ENCODE measurements around the gene MEN1. TPM values are rescaled to one million over a fixed set of nuclear protein-coding genes. Genes with fewer than 3 reads are reported as not detected.
A peak's percentile ranks its signal among the peaks of the same experiment; 100 is the strongest.
"Not testable (repeated sequence)": the region's sequence is repeated elsewhere in the genome, so short reads cannot be mapped to it uniquely, and the experiment has no call there.

Gene MEN1
- total RNA-seq, 2 donors from 2014 or later: 9.7 to 35.1 TPM

- H3K9me3 Mint-ChIP-seq: no peaks in the 10 kb centered on the region
Observed at GRCh38 chr11:64848826-64849597, 38.7 kb upstream of the MEN1 start.

GRCh38 chr11:64848214-64848825 lies 38.0 kb upstream of the MEN1 start:
- DNase-seq (ENCODE audit: low spot score in 2 of 2) (no peak), ATAC-seq (no peak)
- Mint-ChIP-seq H3K9me3 (no peaks in the 10 kb centered on the region), H3K27ac (peak overlapping the region in 1 of 2 donors; percentile 40), H3K36me3 (peaks cover 5% of the 10 kb centered on the region in 2 donors)

More at GRCh38 chr11:64848826-64849597, 38.7 kb upstream of the MEN1 start:
- no peak for ATAC-seq
- Mint-ChIP-seq H3K36me3 (peaks cover 6 to 9% of the 10 kb centered on the region in 2 donors), H3K27ac (peak overlapping the region in 1 of 2 donors; percentile 40)
- DNase-seq (ENCODE audit: low spot score in 2 of 2): no peak

GRCh38 chr11:64846998-64847666 lies 36.8 kb upstream of the MEN1 start:
- H3K9me3 Mint-ChIP-seq: no peaks in the 10 kb centered on the region
- H3K27ac Mint-ChIP-seq: no peak overlapping the region

GRCh38 chr11:64845776-64846129 lies 35.4 kb upstream of the MEN1 start:
- not testable (repeated sequence) for H3K9me3 Mint-ChIP-seq; DNase-seq (ENCODE audit: low spot score in 2 of 2); H3K27ac Mint-ChIP-seq; ATAC-seq; H3K36me3 Mint-ChIP-seq

More at GRCh38 chr11:64846998-64847666, 36.8 kb upstream of the MEN1 start:
- peak; percentile 64 to 80 for ATAC-seq
- no peaks in the 10 kb centered on the region for H3K36me3 Mint-ChIP-seq
- peak; percentile 89 to 98 for DNase-seq (ENCODE audit: low spot score in 2 of 2)

GRCh38 chr11:64845129-64845775 lies 34.9 kb upstream of the MEN1 start:
- Mint-ChIP-seq H3K9me3 (no peaks in the 10 kb centered on the region), H3K36me3 (no peaks in the 10 kb centered on the region), H3K27ac (peak overlapping the region in 1 of 2 donors; percentile 68)
- DNase-seq (ENCODE audit: low spot score in 2 of 2) (no peak), ATAC-seq (no peak)

- DNase-seq (ENCODE audit: low spot score in 2 of 2): peak; percentile 65 to 73
- Mint-ChIP-seq H3K27ac (peak within 1 kb of the TSS in 1 of 2 donors; percentile 68), H3K36me3 (no peaks in the 10 kb centered on the region), H3K9me3 (no peaks in the 10 kb centered on the region)
- peak; percentile 51 to 70 for ATAC-seq
Observed at GRCh38 chr11:64844330-64845128, 34.2 kb upstream of the MEN1 start, which contains the start of gene CDC42BPG. TSS of gene CDC42BPG (minus strand) at chr11:64844653. CDS start at chr11:64844569, 84 bp downstream.

- peak in 1 of 2 donors; percentile 1 for ATAC-seq
Observed at GRCh38 chr11:64843686-64844329, 33.5 kb upstream of the MEN1 start.

GRCh38 chr11:64842851-64843685 lies 32.7 kb upstream of the MEN1 start:
- DNase-seq (ENCODE audit: low spot score in 2 of 2) (no peak), ATAC-seq (no peak)
- Mint-ChIP-seq H3K9me3 (no peaks in the 10 kb centered on the region), H3K27ac (no peak overlapping the region), H3K36me3 (no peaks in the 10 kb centered on the region)

More at GRCh38 chr11:64843686-64844329, 33.5 kb upstream of the MEN1 start:
- H3K36me3 Mint-ChIP-seq: no peaks in the 10 kb centered on the region
- no peak for DNase-seq (ENCODE audit: low spot score in 2 of 2)
- H3K9me3 Mint-ChIP-seq: no peaks in the 10 kb centered on the region
- H3K27ac Mint-ChIP-seq: no peak overlapping the region

- Mint-ChIP-seq H3K9me3 (no peaks in the 10 kb centered on the region), H3K27ac (peak overlapping the region in 1 of 2 donors; percentile 46), H3K36me3 (no peaks in the 10 kb centered on the region)
- ATAC-seq: no peak
- no peak for DNase-seq (ENCODE audit: low spot score in 2 of 2)
Observed at GRCh38 chr11:64842366-64842759, 32.0 kb upstream of the MEN1 start.

- peak in 1 of 2 donors; percentile 55 for DNase-seq (ENCODE audit: low spot score in 2 of 2)
- no peak for ATAC-seq
- Mint-ChIP-seq H3K27ac (peak overlapping the region in 1 of 2 donors; percentile 46), H3K9me3 (no peaks in the 10 kb centered on the region), H3K36me3 (no peaks in the 10 kb centered on the region)
Observed at GRCh38 chr11:64841592-64842365, 31.4 kb upstream of the MEN1 start.

GRCh38 chr11:64839887-64840782 lies 29.8 kb upstream of the MEN1 start:
- Mint-ChIP-seq H3K36me3 (no peaks in the 10 kb centered on the region), H3K9me3 (no peaks in the 10 kb centered on the region), H3K27ac (no peak overlapping the region)
- no peak for DNase-seq (ENCODE audit: low spot score in 2 of 2)
- ATAC-seq: no peak

GRCh38 chr11:64839335-64839734 lies 29.0 kb upstream of the MEN1 start:
- Mint-ChIP-seq H3K27ac (no peak overlapping the region), H3K9me3 (no peaks in the 10 kb centered on the region), H3K36me3 (no peaks in the 10 kb centered on the region)
- DNase-seq (ENCODE audit: low spot score in 2 of 2): no peak
- no peak for ATAC-seq

- DNase-seq (ENCODE audit: low spot score in 2 of 2) (no peak), ATAC-seq (no peak)
- Mint-ChIP-seq H3K36me3 (no peaks in the 10 kb centered on the region), H3K9me3 (no peaks in the 10 kb centered on the region), H3K27ac (no peak overlapping the region)
Observed at GRCh38 chr11:64838600-64839334, 28.4 kb upstream of the MEN1 start.

All from activated naive CD4-positive, alpha-beta T cell treated with anti-CD3 and anti-CD28 coated beads, Interleukin-2, amount 50 U/mL, for 72 hours (primary cell).